ENCODE results near the gene LRBA. TPM values are rescaled to one million over a fixed set of nuclear protein-coding genes. Genes with fewer than 3 reads are reported as not detected.

The LRBA gene
- total RNA-seq, 1 donor from 2014 or later: 68.0 TPM

DNA sequence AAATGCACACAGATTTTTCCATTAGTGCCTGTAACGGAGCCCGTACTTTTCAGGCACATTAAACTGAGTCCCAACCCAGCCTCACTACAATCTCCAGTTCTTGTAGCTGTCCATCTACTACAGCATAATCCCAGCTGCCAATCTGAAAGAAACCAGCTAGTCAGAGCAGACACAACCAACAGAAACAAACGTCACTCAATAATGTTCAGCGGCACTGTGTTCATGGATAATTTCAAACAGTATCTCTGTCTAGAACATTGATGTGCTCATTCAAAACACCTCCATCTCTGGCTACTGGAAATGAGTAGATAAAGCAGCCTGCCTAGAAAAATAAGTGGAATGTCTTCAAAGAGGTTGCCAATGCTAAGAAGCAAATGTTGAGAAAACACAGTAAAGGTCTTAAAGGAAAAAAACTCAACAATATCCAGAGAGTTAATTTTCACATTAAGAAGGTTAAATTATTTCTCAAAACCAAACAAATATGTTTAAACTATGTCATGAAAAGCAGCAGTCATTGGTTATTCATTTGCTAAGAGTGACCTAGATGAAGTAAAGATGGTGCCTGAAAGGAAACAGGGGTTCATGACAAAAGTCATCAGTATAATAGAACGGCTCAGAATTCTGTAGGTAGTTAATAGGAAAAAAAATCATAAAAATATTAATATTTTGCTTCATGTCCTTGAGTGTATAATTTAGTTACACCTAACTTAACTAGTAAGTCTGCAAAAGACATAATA is 678.2 kb downstream of the LRBA start:
- TF ChIP-seq, protein P1, sequence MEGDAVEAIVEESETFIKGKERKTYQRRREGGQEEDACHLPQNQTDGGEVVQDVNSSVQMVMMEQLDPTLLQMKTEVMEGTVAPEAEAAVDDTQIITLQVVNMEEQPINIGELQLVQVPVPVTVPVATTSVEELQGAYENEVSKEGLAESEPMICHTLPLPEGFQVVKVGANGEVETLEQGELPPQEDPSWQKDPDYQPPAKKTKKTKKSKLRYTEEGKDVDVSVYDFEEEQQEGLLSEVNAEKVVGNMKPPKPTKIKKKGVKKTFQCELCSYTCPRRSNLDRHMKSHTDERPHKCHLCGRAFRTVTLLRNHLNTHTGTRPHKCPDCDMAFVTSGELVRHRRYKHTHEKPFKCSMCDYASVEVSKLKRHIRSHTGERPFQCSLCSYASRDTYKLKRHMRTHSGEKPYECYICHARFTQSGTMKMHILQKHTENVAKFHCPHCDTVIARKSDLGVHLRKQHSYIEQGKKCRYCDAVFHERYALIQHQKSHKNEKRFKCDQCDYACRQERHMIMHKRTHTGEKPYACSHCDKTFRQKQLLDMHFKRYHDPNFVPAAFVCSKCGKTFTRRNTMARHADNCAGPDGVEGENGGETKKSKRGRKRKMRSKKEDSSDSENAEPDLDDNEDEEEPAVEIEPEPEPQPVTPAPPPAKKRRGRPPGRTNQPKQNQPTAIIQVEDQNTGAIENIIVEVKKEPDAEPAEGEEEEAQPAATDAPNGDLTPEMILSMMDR (IDR thresholded peaks at IDR 0.05): no peak
- TF ChIP-seq POLR2A (IDR thresholded peaks at IDR 0.05): no peak
- no peak for TF ChIP-seq POLR2AphosphoS5 (IDR thresholded peaks at IDR 0.05; ENCODE audit: insufficient read depth in 1 of 2, low read depth in 1 of 2)
- Histone ChIP-seq H3K27me3 (no peaks in the 10 kb centered on the region), H3K4me3 (no peak overlapping the region), H3K4me1 (peaks cover 8% of the 10 kb centered on the region), H3K36me3 (no peaks in the 10 kb centered on the region), H3K9me3 (no peaks in the 10 kb centered on the region), H3K27ac (no peak overlapping the region)
- intact Hi-C loops (cut with DNase I): no loop called here
- DNase-seq (ENCODE audit: extremely low spot score in 2 of 2): no peak

DNA sequence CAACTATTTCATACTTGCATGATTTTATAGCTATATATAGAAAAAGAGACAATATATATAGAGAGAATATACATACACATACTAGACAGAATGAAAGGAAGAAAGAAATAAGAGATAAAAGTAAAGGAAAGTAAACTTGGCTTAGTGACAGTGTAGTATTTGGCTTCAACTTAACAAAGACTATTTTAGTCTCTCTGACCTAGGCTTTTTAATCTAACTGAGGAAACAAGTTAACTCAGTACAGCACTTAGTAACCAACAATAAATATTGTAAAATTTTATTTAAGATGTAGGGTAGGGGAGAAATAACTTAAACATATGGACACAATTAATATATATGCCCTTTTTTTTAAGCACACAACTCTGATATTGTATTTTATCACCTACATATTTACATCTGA is 682.1 kb downstream of the LRBA start:
- intact Hi-C loops (cut with DNase I): no loop called here
- Histone ChIP-seq H3K4me1 (no peaks in the 10 kb centered on the region), H3K9me3 (no peaks in the 10 kb centered on the region), H3K4me3 (no peak overlapping the region), H3K27me3 (no peaks in the 10 kb centered on the region), H3K36me3 (no peaks in the 10 kb centered on the region), H3K27ac (no peak overlapping the region)
- DNase-seq (ENCODE audit: extremely low spot score in 2 of 2): no peak
- TF ChIP-seq POLR2AphosphoS5 (IDR thresholded peaks at IDR 0.05; ENCODE audit: insufficient read depth in 1 of 2, low read depth in 1 of 2): no peak
- no peak for TF ChIP-seq POLR2A (IDR thresholded peaks at IDR 0.05)
- TF ChIP-seq, protein P1 (IDR thresholded peaks at IDR 0.05): no peak

DNA sequence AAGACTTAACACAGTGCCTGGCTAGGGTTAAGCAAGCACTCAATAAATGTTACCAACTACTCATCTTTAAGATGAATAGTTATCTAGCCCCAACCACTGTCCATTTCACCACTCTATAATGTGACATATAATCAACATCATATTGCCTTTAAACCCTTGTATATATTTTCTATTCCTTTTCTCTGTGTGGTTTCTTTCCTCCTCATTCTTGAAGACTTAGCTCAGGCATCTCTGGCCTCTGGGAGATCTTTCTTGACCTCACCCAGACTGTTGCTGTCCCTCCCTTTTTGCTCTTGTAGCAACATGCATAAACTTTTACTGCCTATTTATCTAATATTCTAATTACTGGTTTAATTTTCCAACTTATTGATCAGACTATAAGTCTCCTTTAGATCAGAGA is 683.0 kb downstream of the LRBA start:
- H3K27me3 ChIP-seq: no peaks in the 10 kb centered on the region
- intact Hi-C loops (cut with DNase I): no loop called here
- no peak overlapping the region for H3K27ac ChIP-seq
- TF ChIP-seq, protein P1 (IDR thresholded peaks at IDR 0.05): no peak
- TF ChIP-seq POLR2AphosphoS5 (IDR thresholded peaks at IDR 0.05; ENCODE audit: insufficient read depth in 1 of 2, low read depth in 1 of 2) (no peak), POLR2A (IDR thresholded peaks at IDR 0.05) (no peak)
- no peaks in the 10 kb centered on the region for H3K9me3 ChIP-seq
- no peaks in the 10 kb centered on the region for H3K4me1 ChIP-seq
- no peak overlapping the region for H3K4me3 ChIP-seq
- H3K36me3 ChIP-seq: no peaks in the 10 kb centered on the region
- no peak for DNase-seq (ENCODE audit: extremely low spot score in 2 of 2)

DNA sequence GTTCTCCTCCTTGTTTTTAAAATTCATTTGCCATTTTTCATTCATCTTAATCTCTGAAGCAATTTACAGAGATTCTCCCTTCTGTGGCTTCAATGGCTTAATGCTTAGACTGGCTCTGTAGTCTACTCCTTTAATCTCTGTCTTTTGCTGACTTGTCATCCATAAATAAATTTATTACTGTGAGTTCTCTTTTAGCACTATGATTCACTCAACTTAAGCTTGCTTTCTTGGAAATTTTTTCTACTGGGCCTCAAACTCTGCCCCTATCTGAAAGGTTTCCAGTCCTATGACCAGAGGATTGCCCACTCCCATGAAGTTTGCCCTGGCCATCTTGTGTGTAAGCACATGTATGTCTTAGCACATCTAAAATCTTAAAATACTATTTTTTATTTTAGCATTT is 685.7 kb downstream of the LRBA start:
- Histone ChIP-seq H3K27ac (no peak overlapping the region), H3K4me1 (no peaks in the 10 kb centered on the region), H3K27me3 (no peaks in the 10 kb centered on the region), H3K4me3 (no peak overlapping the region), H3K9me3 (no peaks in the 10 kb centered on the region), H3K36me3 (no peaks in the 10 kb centered on the region)
- intact Hi-C loops (cut with DNase I): no loop called here
- TF ChIP-seq, protein P1 (IDR thresholded peaks at IDR 0.05): no peak
- TF ChIP-seq POLR2A (IDR thresholded peaks at IDR 0.05): no peak
- TF ChIP-seq POLR2AphosphoS5 (IDR thresholded peaks at IDR 0.05; ENCODE audit: insufficient read depth in 1 of 2, low read depth in 1 of 2): no peak
- no peak for DNase-seq (ENCODE audit: extremely low spot score in 2 of 2)

DNA sequence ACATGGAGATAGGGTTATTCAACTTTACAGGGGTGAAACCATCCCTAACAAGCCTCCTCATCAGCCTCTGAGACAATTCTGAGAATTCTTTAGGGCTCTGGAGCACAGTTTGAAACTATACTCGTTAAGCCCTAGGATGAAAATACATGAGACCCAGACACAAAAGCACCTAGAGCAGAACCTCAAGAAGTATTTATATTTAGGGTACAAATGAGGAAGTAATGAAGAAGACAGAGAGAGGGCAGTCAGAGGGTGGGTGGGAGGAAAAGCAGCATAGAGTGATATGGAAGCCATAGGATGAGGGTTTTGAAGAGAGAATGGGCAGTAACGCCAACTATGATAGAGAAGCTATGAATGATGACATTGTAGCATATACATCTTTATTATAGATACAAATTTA is 686.6 kb downstream of the LRBA start:
- no peak for DNase-seq (ENCODE audit: extremely low spot score in 2 of 2)
- H3K36me3 ChIP-seq: no peaks in the 10 kb centered on the region
- TF ChIP-seq, protein P1 (IDR thresholded peaks at IDR 0.05): no peak
- TF ChIP-seq POLR2A (IDR thresholded peaks at IDR 0.05): no peak
- TF ChIP-seq POLR2AphosphoS5 (IDR thresholded peaks at IDR 0.05; ENCODE audit: insufficient read depth in 1 of 2, low read depth in 1 of 2): no peak
- H3K4me1 ChIP-seq: no peaks in the 10 kb centered on the region
- H3K27me3 ChIP-seq: no peaks in the 10 kb centered on the region
- H3K27ac ChIP-seq: no peak overlapping the region
- intact Hi-C loops (cut with DNase I): no loop called here
- H3K9me3 ChIP-seq: no peaks in the 10 kb centered on the region
- no peak overlapping the region for H3K4me3 ChIP-seq
